ENCODE results near the gene TICAM2.

TICAM2 gene

GRCh38 chr5:115555084-115555633 is 47.1 kb downstream of the TICAM2 start:
- TF ChIP-seq POLR2AphosphoS5 (IDR thresholded peaks at IDR 0.05; ENCODE audit: low read depth, low read length): no peak
- TF ChIP-seq, protein P1, sequence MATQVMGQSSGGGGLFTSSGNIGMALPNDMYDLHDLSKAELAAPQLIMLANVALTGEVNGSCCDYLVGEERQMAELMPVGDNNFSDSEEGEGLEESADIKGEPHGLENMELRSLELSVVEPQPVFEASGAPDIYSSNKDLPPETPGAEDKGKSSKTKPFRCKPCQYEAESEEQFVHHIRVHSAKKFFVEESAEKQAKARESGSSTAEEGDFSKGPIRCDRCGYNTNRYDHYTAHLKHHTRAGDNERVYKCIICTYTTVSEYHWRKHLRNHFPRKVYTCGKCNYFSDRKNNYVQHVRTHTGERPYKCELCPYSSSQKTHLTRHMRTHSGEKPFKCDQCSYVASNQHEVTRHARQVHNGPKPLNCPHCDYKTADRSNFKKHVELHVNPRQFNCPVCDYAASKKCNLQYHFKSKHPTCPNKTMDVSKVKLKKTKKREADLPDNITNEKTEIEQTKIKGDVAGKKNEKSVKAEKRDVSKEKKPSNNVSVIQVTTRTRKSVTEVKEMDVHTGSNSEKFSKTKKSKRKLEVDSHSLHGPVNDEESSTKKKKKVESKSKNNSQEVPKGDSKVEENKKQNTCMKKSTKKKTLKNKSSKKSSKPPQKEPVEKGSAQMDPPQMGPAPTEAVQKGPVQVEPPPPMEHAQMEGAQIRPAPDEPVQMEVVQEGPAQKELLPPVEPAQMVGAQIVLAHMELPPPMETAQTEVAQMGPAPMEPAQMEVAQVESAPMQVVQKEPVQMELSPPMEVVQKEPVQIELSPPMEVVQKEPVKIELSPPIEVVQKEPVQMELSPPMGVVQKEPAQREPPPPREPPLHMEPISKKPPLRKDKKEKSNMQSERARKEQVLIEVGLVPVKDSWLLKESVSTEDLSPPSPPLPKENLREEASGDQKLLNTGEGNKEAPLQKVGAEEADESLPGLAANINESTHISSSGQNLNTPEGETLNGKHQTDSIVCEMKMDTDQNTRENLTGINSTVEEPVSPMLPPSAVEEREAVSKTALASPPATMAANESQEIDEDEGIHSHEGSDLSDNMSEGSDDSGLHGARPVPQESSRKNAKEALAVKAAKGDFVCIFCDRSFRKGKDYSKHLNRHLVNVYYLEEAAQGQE (IDR thresholded peaks at IDR 0.05; ENCODE audit: insufficient read depth in 1 of 2, low read depth in 2 of 2, low read length in 2 of 2): no peak
- no peak for TF ChIP-seq FOXP2 (optimal IDR thresholded peaks at IDR 0.05; ENCODE audit: borderline replicate concordance, extremely low read depth, extremely low read length, insufficient read depth)
- TF ChIP-seq SIN3A (IDR thresholded peaks at IDR 0.05; ENCODE audit: borderline replicate concordance, insufficient read depth, low read length): no peak
- no peak for TF ChIP-seq TAF1 (IDR thresholded peaks at IDR 0.05; ENCODE audit: borderline replicate concordance, insufficient read depth, low read length)

GRCh38 chr5:115553082-115553481 is 49.2 kb downstream of the TICAM2 start:
- no peak for TF ChIP-seq TAF1 (IDR thresholded peaks at IDR 0.05; ENCODE audit: borderline replicate concordance, insufficient read depth, low read length)
- TF ChIP-seq, protein P1 (IDR thresholded peaks at IDR 0.05; ENCODE audit: insufficient read depth in 1 of 2, low read depth in 2 of 2, low read length in 2 of 2): no peak
- TF ChIP-seq FOXP2 (optimal IDR thresholded peaks at IDR 0.05; ENCODE audit: borderline replicate concordance, extremely low read depth, extremely low read length, insufficient read depth): no peak
- no peak for TF ChIP-seq SIN3A (IDR thresholded peaks at IDR 0.05; ENCODE audit: borderline replicate concordance, insufficient read depth, low read length)
- no peak for TF ChIP-seq POLR2AphosphoS5 (IDR thresholded peaks at IDR 0.05; ENCODE audit: low read depth, low read length)

GRCh38 chr5:115551415-115551814 is 50.9 kb downstream of the TICAM2 start:
- no peak for TF ChIP-seq POLR2AphosphoS5 (IDR thresholded peaks at IDR 0.05; ENCODE audit: low read depth, low read length)
- no peak for TF ChIP-seq FOXP2 (optimal IDR thresholded peaks at IDR 0.05; ENCODE audit: borderline replicate concordance, extremely low read depth, extremely low read length, insufficient read depth)
- TF ChIP-seq SIN3A (IDR thresholded peaks at IDR 0.05; ENCODE audit: borderline replicate concordance, insufficient read depth, low read length): no peak
- TF ChIP-seq TAF1 (IDR thresholded peaks at IDR 0.05; ENCODE audit: borderline replicate concordance, insufficient read depth, low read length): no peak

- no peak for TF ChIP-seq TAF1 (IDR thresholded peaks at IDR 0.05; ENCODE audit: borderline replicate concordance, insufficient read depth, low read length)
- no peak for TF ChIP-seq FOXP2 (optimal IDR thresholded peaks at IDR 0.05; ENCODE audit: borderline replicate concordance, extremely low read depth, extremely low read length, insufficient read depth)
- TF ChIP-seq, protein P1 (IDR thresholded peaks at IDR 0.05; ENCODE audit: insufficient read depth in 1 of 2, low read depth in 2 of 2, low read length in 2 of 2): no peak
- no peak for TF ChIP-seq SIN3A (IDR thresholded peaks at IDR 0.05; ENCODE audit: borderline replicate concordance, insufficient read depth, low read length)
- no peak for TF ChIP-seq POLR2AphosphoS5 (IDR thresholded peaks at IDR 0.05; ENCODE audit: low read depth, low read length)
These were observed 53.1 kb downstream of the TICAM2 start for GRCh38 chr5:115549154-115549553.

DNA sequence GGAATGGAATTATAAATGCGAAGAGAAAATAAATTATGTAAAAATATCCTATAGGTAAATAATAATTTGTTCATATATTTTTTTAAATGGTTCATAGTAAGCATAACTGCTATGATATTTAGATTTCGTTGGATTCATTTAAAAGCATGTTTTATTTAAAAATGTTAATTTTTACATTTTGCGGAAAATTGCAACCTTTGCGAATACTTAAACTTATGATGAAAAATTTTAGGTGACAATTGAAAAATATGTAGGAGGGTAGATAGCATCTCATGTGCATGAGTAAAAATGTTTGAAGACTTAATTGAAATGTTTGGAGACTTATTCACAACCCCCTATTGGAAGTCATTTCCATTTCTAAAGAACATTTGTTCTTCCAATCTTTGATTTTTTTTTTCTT is 53.6 kb downstream of the TICAM2 start:
- TF ChIP-seq FOXP2 (optimal IDR thresholded peaks at IDR 0.05; ENCODE audit: borderline replicate concordance, extremely low read depth, extremely low read length, insufficient read depth): no peak
- TF ChIP-seq POLR2AphosphoS5 (IDR thresholded peaks at IDR 0.05; ENCODE audit: low read depth, low read length): no peak
- TF ChIP-seq SIN3A (IDR thresholded peaks at IDR 0.05; ENCODE audit: borderline replicate concordance, insufficient read depth, low read length): no peak

GRCh38 chr5:115545351-115545882 is 56.9 kb downstream of the TICAM2 start:
- TF ChIP-seq FOXP2 (optimal IDR thresholded peaks at IDR 0.05; ENCODE audit: borderline replicate concordance, extremely low read depth, extremely low read length, insufficient read depth): no peak
- TF ChIP-seq TAF1 (IDR thresholded peaks at IDR 0.05; ENCODE audit: borderline replicate concordance, insufficient read depth, low read length): no peak
- TF ChIP-seq SIN3A (IDR thresholded peaks at IDR 0.05; ENCODE audit: borderline replicate concordance, insufficient read depth, low read length): no peak
- TF ChIP-seq POLR2AphosphoS5 (IDR thresholded peaks at IDR 0.05; ENCODE audit: low read depth, low read length): no peak
- TF ChIP-seq, protein P1 (IDR thresholded peaks at IDR 0.05; ENCODE audit: insufficient read depth in 1 of 2, low read depth in 2 of 2, low read length in 2 of 2): no peak
